ENCODE results near the gene CHD5. TPM values are rescaled to one million over a fixed set of nuclear protein-coding genes. Genes with fewer than 3 reads are reported as not detected.

Gene CHD5
- total and polyA plus RNA-seq, 12 donors, result 0.01 to 0.78 (median 0.17) TPM

GRCh38 chr1:6054596-6054995, 125.5 kb downstream of the CHD5 start:
- intact Hi-C loops (cut with DNase I), result loop anchor here (2.0 to 10.0 kb wide), 10 partner anchors 43 to 290 kb away; partner anchors contain the start of genes HES3 (in 7 of the 10), CHD5 (in 6 of the 10), RNF207 (in 1 of the 10) and RPL22 (in 1 of the 10)
- peaks cover 0 to 27% (median 0%) of the 10 kb centered on the region in 9 donors for H3K36me3 ChIP-seq
- H3K4me3 ChIP-seq, result no peak overlapping the region
- peaks cover 10 to 37% (median 29%) of the 10 kb centered on the region in 9 donors for H3K4me1 ChIP-seq
- DNase-seq, result no peak
- no peak overlapping the region for H3K27ac ChIP-seq
- no peak for ATAC-seq
- H3K9me3 ChIP-seq, result no peaks in the 10 kb centered on the region
- no peaks in the 10 kb centered on the region for H3K27me3 ChIP-seq
- 83 to 88% methylated on average over 6 of the region's 6 CpGs for WGBS, 2 donors
- TF ChIP-seq CTCF (IDR thresholded peaks at IDR 0.05), result no peak

GRCh38 chr1:6053206-6053546, 126.9 kb downstream of the CHD5 start:
- H3K36me3 ChIP-seq, result peaks cover 0 to 33% (median 0%) of the 10 kb centered on the region in 9 donors
- no peaks in the 10 kb centered on the region for H3K27me3 ChIP-seq
- DNase-seq (no peak), ATAC-seq (no peak)
- 36 to 37% methylated on average over 8 of the region's 8 CpGs for WGBS, 2 donors
- no peak overlapping the region for H3K4me3 ChIP-seq
- H3K27ac ChIP-seq, result no peak overlapping the region
- intact Hi-C loops (cut with DNase I), result loop anchor here (1.0 to 10.0 kb wide), 11 partner anchors 44 to 292 kb away; partner anchors contain the start of genes HES3 (in 7 of the 10), CHD5 (in 6 of the 10), RNF207 (in 1 of the 10) and RPL22 (in 1 of the 10)
- peaks cover 2 to 26% (median 17%) of the 10 kb centered on the region in 9 donors for H3K4me1 ChIP-seq
- TF ChIP-seq CTCF (IDR thresholded peaks at IDR 0.05), result peak in 1 of 9 donors; percentile 1
- H3K9me3 ChIP-seq, result no peaks in the 10 kb centered on the region

DNA sequence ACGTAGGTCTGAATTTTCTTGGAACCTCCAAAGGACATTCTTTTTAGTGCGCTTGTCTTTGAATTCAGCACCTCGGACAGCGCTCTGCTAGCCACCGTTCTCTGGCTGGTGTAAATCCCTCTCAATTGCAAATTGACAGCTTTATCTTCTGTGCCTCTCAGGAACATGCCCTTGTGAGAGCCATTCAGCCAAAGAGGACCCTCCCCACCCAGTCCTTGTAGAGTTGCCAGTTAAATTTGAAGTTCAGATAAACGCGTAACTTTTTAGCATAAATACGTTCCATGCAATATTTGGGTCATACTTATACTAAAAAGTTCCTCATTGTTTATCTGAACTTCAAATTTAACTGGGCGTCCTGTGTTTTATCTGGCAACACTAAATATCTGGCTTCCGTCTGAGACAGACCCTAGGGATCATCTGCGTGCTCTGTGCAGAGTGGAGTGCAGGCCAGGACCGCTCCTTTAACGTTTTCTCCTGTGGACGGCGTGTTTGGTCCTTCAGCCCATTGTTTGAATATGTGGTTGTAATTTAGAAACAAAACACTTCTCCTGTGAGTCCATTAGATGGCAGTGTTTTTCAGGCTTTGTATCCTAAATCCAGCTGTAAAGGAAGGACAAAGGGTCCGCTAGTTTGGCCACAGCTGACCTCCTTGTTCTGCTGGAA, 127.4 kb downstream of the CHD5 start:
- Histone ChIP-seq H3K4me3 (no peak overlapping the region), H3K36me3 (peaks cover 0 to 36% (median 0%) of the 10 kb centered on the region in 9 donors), H3K27me3 (no peaks in the 10 kb centered on the region), H3K4me1 (peaks cover 0 to 21% (median 13%) of the 10 kb centered on the region in 9 donors), H3K9me3 (no peaks in the 10 kb centered on the region), H3K27ac (no peak overlapping the region)
- intact Hi-C loops (cut with DNase I), result loop anchor here (1.0 to 10.0 kb wide), 11 partner anchors 45 to 292 kb away; partner anchors contain the start of genes HES3 (in 7 of the 10), CHD5 (in 6 of the 10), RNF207 (in 1 of the 10) and RPL22 (in 1 of the 10)
- DNase-seq (peak; percentile 51 to 74), ATAC-seq (peak in 5 of 8 donors; percentile 58 to 74 (median 66))
- WGBS, 2 donors, result 6 to 10% methylated on average over 16 of the region's 16 CpGs
- TF ChIP-seq CTCF (IDR thresholded peaks at IDR 0.05), result peak; percentile 18 to 67 (median 58)

Other genes with a start within 250 kb of the CHD5 start
- gene NPHP4, start 187.9 kb downstream of the CHD5 start, total RNA-seq, result 1 to 10 TPM; 2.4 to 5.7 (median 3.3) TPM
- gene NPHP4, start 187.9 kb downstream of the CHD5 start, polyA plus RNA-seq, result 1 to 10 TPM; 2.4 to 3.8 TPM
- gene KCNAB2, start 134.4 kb downstream of the CHD5 start, total RNA-seq, result 10 to 100 TPM; 16.5 to 41.5 (median 22.2) TPM
- 10 to 100 TPM in 1 of 2 donors, 1 to 10 TPM in 1; 4.7 to 15.1 TPM for gene KCNAB2, start 134.4 kb downstream of the CHD5 start, polyA plus RNA-seq
- gene RPL22, start 19.3 kb upstream of the CHD5 start, total RNA-seq, result 100 to 1,000 TPM; 223 to 298 (median 273) TPM
- 100 to 1,000 TPM; 295 to 639 TPM for gene RPL22, start 19.3 kb upstream of the CHD5 start, polyA plus RNA-seq
- gene RNF207, start 25.8 kb upstream of the CHD5 start, total RNA-seq, result 100 to 1,000 TPM in 1 of 10 donors, 10 to 100 TPM in 9; 30.6 to 101 (median 67.4) TPM
- gene RNF207, start 25.8 kb upstream of the CHD5 start, polyA plus RNA-seq, result 100 to 1,000 TPM in 1 of 2 donors, 10 to 100 TPM in 1; 16.2 to 183 TPM
- gene ICMT, start 55.6 kb upstream of the CHD5 start, total RNA-seq, result 10 to 100 TPM; 47.9 to 81.0 (median 64.4) TPM
- gene ICMT, start 55.6 kb upstream of the CHD5 start, polyA plus RNA-seq, result 10 to 100 TPM; 16.5 to 38.3 TPM
- not detected for gene HES3, start 63.9 kb upstream of the CHD5 start, total RNA-seq
- gene HES3, start 63.9 kb upstream of the CHD5 start, polyA plus RNA-seq, result not detected
- 1 to 10 TPM; 1.8 to 8.5 (median 3.6) TPM for gene GPR153, start 80.8 kb upstream of the CHD5 start, total RNA-seq
- gene GPR153, start 80.8 kb upstream of the CHD5 start, polyA plus RNA-seq, result 1 to 10 TPM; 2.0 to 3.7 TPM
- 10 to 100 TPM in 3 of 10 donors, 1 to 10 TPM in 7; 5.1 to 26.9 (median 8.6) TPM for gene ACOT7, start 213.4 kb upstream of the CHD5 start, total RNA-seq
- gene ACOT7, start 213.4 kb upstream of the CHD5 start, polyA plus RNA-seq, result 10 to 100 TPM in 1 of 2 donors, 1 to 10 TPM in 1; 4.0 to 40.4 TPM
- under 1 TPM in 1 of 10 donors, not detected in 9; 0.25 TPM for gene HES2, start 239.6 kb upstream of the CHD5 start, total RNA-seq
- gene HES2, start 239.6 kb upstream of the CHD5 start, polyA plus RNA-seq, result under 1 TPM in 1 of 2 donors, not detected in 1; 0.22 TPM
- under 1 TPM in 5 of 10 donors, not detected in 5; 0.17 to 0.51 (median 0.29) TPM for gene ESPN, start 244.5 kb upstream of the CHD5 start, total RNA-seq
- gene ESPN, start 244.5 kb upstream of the CHD5 start, polyA plus RNA-seq, result under 1 TPM; 0.12 to 0.22 TPM